GM12878 (cell line): ENCODE measurements around the gene TMTC3.

Source experiments
- IKZF1 ChIP-seq: fragments of 450-650 bp; conservative IDR thresholded peaks from 2 replicates; pipeline ENCODE4 v1.6.1; 2017; ENCODE audit warnings: antibody characterized with exemption, mild to moderate bottlenecking
- MXI1 ChIP-seq: fragments of 150-350 bp; IDR thresholded peaks from 2 replicates; pipeline ENCODE4 v1.6.1; 2011; ENCODE audit warnings: low read depth, mild to moderate bottlenecking, inconsistent platforms, low read length, improper control_type of control experiment
- NR2C1 ChIP-seq: fragments of 450-650 bp; IDR thresholded peaks from 2 replicates; pipeline ENCODE4 v1.6.1; 2017; ENCODE audit warnings: antibody characterized with exemption, mild to moderate bottlenecking, moderate library complexity
- NR2C2 ChIP-seq: IDR thresholded peaks from 2 replicates; pipeline ENCODE4 v1.6.1; 2011; ENCODE audit warnings: borderline replicate concordance, low read depth; ENCODE audit not compliant: control insufficient read depth, insufficient read length
- NRF1 ChIP-seq: conservative IDR thresholded peaks from 2 replicates; pipeline ENCODE4 v1.6.1; 2011; ENCODE audit warnings: mild to moderate bottlenecking, low read depth, low read length, improper control_type of control experiment
- POLR2A ChIP-seq: IDR thresholded peaks from 2 replicates; pipeline ENCODE4 v1.6.1; 2011; ENCODE audit warnings: low read depth, mild to moderate bottlenecking, low read length
- RFX5 ChIP-seq: IDR thresholded peaks from 2 replicates; pipeline ENCODE4 v1.6.1; 2011; ENCODE audit warnings: low read depth, low read length, improper control_type of control experiment
- SIN3A ChIP-seq: IDR thresholded peaks from 2 replicates; pipeline ENCODE4 v1.6.1; 2012; ENCODE audit warnings: low read depth, low read length, improper control_type of control experiment
- TAF1 ChIP-seq: IDR thresholded peaks from 2 replicates; pipeline ENCODE4 v1.6.1; 2011; ENCODE audit warnings: mild to moderate bottlenecking, low read depth, low read length, borderline replicate concordance
- YY1 ChIP-seq: IDR thresholded peaks from 2 replicates; pipeline ENCODE4 v1.6.1; 2011; ENCODE audit warnings: low read depth, mild to moderate bottlenecking, low read length
- TF ChIP-seq, protein P1 (sequence below), 3 experiments: IDR thresholded peaks in 2 of 3; conservative IDR thresholded peaks in 1 of 3; 2 replicates each; pipeline ENCODE4 v1.5.1; 2011; ENCODE audit warnings: low read depth in 3 of 3, low read length in 3 of 3, mild to moderate bottlenecking in 3 of 3, control low read depth in 2 of 3, moderate library complexity in 2 of 3, inconsistent platforms in 1 of 3, mixed read lengths in 1 of 3; ENCODE audit not compliant: control insufficient read depth in 2 of 3, insufficient read depth in 1 of 3; ENCODE audit errors: extremely low read depth in 1 of 3

DNA sequence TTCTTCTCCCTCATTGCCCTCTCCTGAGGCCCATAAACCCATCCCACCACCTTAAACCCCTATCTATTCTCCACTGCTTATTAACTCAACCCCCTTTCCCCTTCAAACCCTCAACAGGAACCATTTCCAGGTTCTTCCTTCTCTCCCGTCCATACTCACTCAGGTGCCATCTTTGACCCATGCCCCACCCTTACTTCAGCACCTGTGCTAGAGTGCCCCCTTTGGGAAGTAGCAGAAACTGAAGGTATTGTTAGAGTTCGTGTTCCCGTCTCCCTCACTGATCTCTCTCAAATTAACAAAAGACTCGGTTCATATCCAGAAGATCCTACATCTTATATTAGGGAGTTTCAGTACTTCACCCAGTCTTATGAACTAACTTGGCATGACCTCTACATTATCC, 86.6 kb downstream of the TMTC3 start:
- TF ChIP-seq NR2C2 (no peak), RFX5 (no peak), NRF1 (no peak), MXI1 (no peak), POLR2A (no peak), TAF1 (no peak), NR2C1 (no peak), YY1 (no peak), SIN3A (no peak), IKZF1 (no peak)
- TF ChIP-seq, protein P1, sequence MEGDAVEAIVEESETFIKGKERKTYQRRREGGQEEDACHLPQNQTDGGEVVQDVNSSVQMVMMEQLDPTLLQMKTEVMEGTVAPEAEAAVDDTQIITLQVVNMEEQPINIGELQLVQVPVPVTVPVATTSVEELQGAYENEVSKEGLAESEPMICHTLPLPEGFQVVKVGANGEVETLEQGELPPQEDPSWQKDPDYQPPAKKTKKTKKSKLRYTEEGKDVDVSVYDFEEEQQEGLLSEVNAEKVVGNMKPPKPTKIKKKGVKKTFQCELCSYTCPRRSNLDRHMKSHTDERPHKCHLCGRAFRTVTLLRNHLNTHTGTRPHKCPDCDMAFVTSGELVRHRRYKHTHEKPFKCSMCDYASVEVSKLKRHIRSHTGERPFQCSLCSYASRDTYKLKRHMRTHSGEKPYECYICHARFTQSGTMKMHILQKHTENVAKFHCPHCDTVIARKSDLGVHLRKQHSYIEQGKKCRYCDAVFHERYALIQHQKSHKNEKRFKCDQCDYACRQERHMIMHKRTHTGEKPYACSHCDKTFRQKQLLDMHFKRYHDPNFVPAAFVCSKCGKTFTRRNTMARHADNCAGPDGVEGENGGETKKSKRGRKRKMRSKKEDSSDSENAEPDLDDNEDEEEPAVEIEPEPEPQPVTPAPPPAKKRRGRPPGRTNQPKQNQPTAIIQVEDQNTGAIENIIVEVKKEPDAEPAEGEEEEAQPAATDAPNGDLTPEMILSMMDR (IDR thresholded peaks at IDR 0.05 in 2 of 3, conservative IDR thresholded peaks at IDR 0.05 in 1 of 3; ENCODE audit: control insufficient read depth in 2 of 3, extremely low read depth in 1 of 3, insufficient read depth in 1 of 3, low read depth in 3 of 3, low read length in 3 of 3), result no peak
